GM21381 (cell line): ENCODE measurements around the gene NELFB.

Source experiments
- ATAC-seq: cut with Tn5 transposase; IDR thresholded peaks from one replicate; pipeline ENCODE4 v1.9.1; 2021; ENCODE audit warnings: mild to moderate bottlenecking, moderate library complexity; ENCODE audit not compliant: unreplicated experiment

The NELFB gene

GRCh38 chr9:137313326-137313936 is 58.3 kb downstream of the NELFB start:
- ATAC-seq: no peak

GRCh38 chr9:137313956-137314560 is 58.9 kb downstream of the NELFB start:
- no peak for ATAC-seq

- ATAC-seq: no peak
Observed at GRCh38 chr9:137314561-137315560, 59.7 kb downstream of the NELFB start.

GRCh38 chr9:137315581-137316011 is 60.5 kb downstream of the NELFB start:
- ATAC-seq: no peak

GRCh38 chr9:137316012-137316981 is 61.2 kb downstream of the NELFB start:
- ATAC-seq: no peak

- no peak for ATAC-seq
Observed at GRCh38 chr9:137317021-137317717, 62.0 kb downstream of the NELFB start.

GRCh38 chr9:137317718-137318511 is 62.8 kb downstream of the NELFB start:
- no peak for ATAC-seq

- no peak for ATAC-seq
Observed at GRCh38 chr9:137318602-137319001, 63.5 kb downstream of the NELFB start.

GRCh38 chr9:137319011-137319738 is 64.0 kb downstream of the NELFB start:
- no peak for ATAC-seq

- no peak for ATAC-seq
Observed at GRCh38 chr9:137319739-137320551, 64.8 kb downstream of the NELFB start.

GRCh38 chr9:137320555-137321384 is 65.6 kb downstream of the NELFB start:
- no peak for ATAC-seq

- no peak for ATAC-seq
Observed at GRCh38 chr9:137321726-137322361, 66.7 kb downstream of the NELFB start.
